Neural cell (in vitro differentiated cells): ENCODE results near the gene NCR3LG1. TPM values are rescaled to one million over a fixed set of nuclear protein-coding genes. Genes with fewer than 3 reads are reported as not detected.

Source experiments
- H2AFZ ChIP-seq: fragments of 200-600, 300-800 bp; sonication (generic), shearing (Covaris generic); 2 replicates; pipeline ENCODE4 v1.6.0; 2014; ENCODE audit warnings: low read depth, mild to moderate bottlenecking, antibody characterized with exemption, low read length, moderate library complexity
- H3F3A ChIP-seq: fragments of 200-600 bp; shearing (Covaris generic); 2 replicates; pipeline ENCODE4 v1.6.1; 2016; ENCODE audit warnings: mild to moderate bottlenecking, moderate library complexity, mixed read lengths, antibody characterized with exemption, low read length; ENCODE audit not compliant: insufficient read depth, poor library complexity, severe bottlenecking
- H3K27ac ChIP-seq: fragments of 200-600, 300-800 bp; sonication (generic), shearing (Covaris generic); 2 replicates; pipeline ENCODE4 v1.5.1; 2014; ENCODE audit warnings: mild to moderate bottlenecking, low read length, moderate library complexity
- H3K27me3 ChIP-seq: fragments of 300-800, 200-600 bp; sonication (generic), shearing (Covaris generic); 2 replicates; pipeline ENCODE4 v1.6.0; 2014; ENCODE audit warnings: mild to moderate bottlenecking, low read depth, low read length, moderate library complexity; ENCODE audit not compliant: insufficient read depth
- H3K36me3 ChIP-seq: fragments of 300-800, 200-600 bp; sonication (generic), shearing (Covaris generic); 2 replicates; pipeline ENCODE4 v1.5.1; 2014; ENCODE audit warnings: mild to moderate bottlenecking, antibody characterized with exemption, low read length, moderate library complexity; ENCODE audit not compliant: insufficient read depth
- H3K4me2 ChIP-seq: fragments of 300-800, 200-600 bp; sonication (generic), shearing (Covaris generic); 2 replicates; pipeline ENCODE4 v1.6.0; 2014; ENCODE audit warnings: mild to moderate bottlenecking, low read length
- H3K4me3 ChIP-seq: fragments of 300-800, 200-600 bp; sonication (generic), shearing (Covaris generic); 2 replicates; pipeline ENCODE4 v1.5.1; 2014; ENCODE audit warnings: mild to moderate bottlenecking, low read length, moderate library complexity
- H3K79me2 ChIP-seq: fragments of 200-600 bp; shearing (Covaris generic); replicated peaks from 2 replicates; pipeline ENCODE4 v1.6.0; 2014; ENCODE audit warnings: mild to moderate bottlenecking, low read length, moderate library complexity; ENCODE audit not compliant: insufficient read depth
- H3K9ac ChIP-seq: fragments of 300-800, 200-600 bp; sonication (generic), shearing (Covaris generic); 2 replicates; pipeline ENCODE4 v1.6.1; 2016; ENCODE audit warnings: mild to moderate bottlenecking, low read length, mixed read lengths
- H3K9me2 ChIP-seq: fragments of 200-600 bp; shearing (Covaris generic); 2 replicates; pipeline ENCODE4 v1.6.1; 2016; ENCODE audit warnings: mild to moderate bottlenecking, low read length, mixed read lengths; ENCODE audit not compliant: insufficient read depth
- H3K9me3 ChIP-seq: fragments of 200-600, 300-800 bp; sonication (generic), shearing (Covaris generic); 2 replicates; pipeline ENCODE4 v1.6.1; 2016; ENCODE audit warnings: mild to moderate bottlenecking, mixed run types, low read length, moderate library complexity, mixed read lengths
- H4K20me1 ChIP-seq: fragments of 200-600 bp; shearing (Covaris generic); 2 replicates; pipeline ENCODE4 v1.6.1; 2016; ENCODE audit warnings: mild to moderate bottlenecking, mixed run types; ENCODE audit not compliant: insufficient read depth
- EP300 ChIP-seq: fragments of 450-650 bp; conservative IDR thresholded peaks from 2 replicates; pipeline ENCODE4 v1.6.1; 2014; ENCODE audit warnings: antibody characterized with exemption, mild to moderate bottlenecking, moderate library complexity; ENCODE audit not compliant: poor library complexity, severe bottlenecking
- EZH2 ChIP-seq: fragments of 200-600, 300-800 bp; shearing (Covaris generic), sonication (generic); IDR thresholded peaks from 2 replicates; pipeline ENCODE4 v1.6.1; 2014; ENCODE audit warnings: antibody characterized with exemption, low read length, borderline replicate concordance, mild to moderate bottlenecking; ENCODE audit not compliant: insufficient read depth, poor library complexity, severe bottlenecking
- MXI1 ChIP-seq: fragments of 450-650 bp; conservative IDR thresholded peaks from 2 replicates; pipeline ENCODE4 v1.6.1; 2014; ENCODE audit warnings: antibody characterized with exemption, mild to moderate bottlenecking; ENCODE audit not compliant: poor library complexity, severe bottlenecking
- POLR2AphosphoS5 ChIP-seq: IDR thresholded peaks from 2 replicates; pipeline ENCODE4 v1.6.1; 2012
- RAD21 ChIP-seq: fragments of 450-650 bp; conservative IDR thresholded peaks from 2 replicates; pipeline ENCODE4 v1.6.1; 2014; ENCODE audit warnings: antibody characterized with exemption, mild to moderate bottlenecking, moderate library complexity
- REST ChIP-seq: IDR thresholded peaks from 2 replicates; pipeline ENCODE4 v1.6.1; 2012; ENCODE audit warnings: borderline replicate concordance
- SMC3 ChIP-seq: fragments of 450-650 bp; conservative IDR thresholded peaks from 2 replicates; pipeline ENCODE4 v1.6.1; 2014; ENCODE audit warnings: antibody characterized with exemption, mild to moderate bottlenecking, moderate library complexity; ENCODE audit not compliant: poor library complexity
- TAF1 ChIP-seq: IDR thresholded peaks from 2 replicates; pipeline ENCODE4 v1.6.1; 2012; ENCODE audit warnings: low read depth
- polyA plus RNA-seq: library from polyadenylated mRNA; depleted of rRNA; stranded (reverse); fragments of >200 nt; gene quantifications from 2 replicates; pipeline ENCODE4 v1.2.3, GENCODE V29; 2014
- TF ChIP-seq, protein P1 (sequence below): fragments of 450-650 bp; IDR thresholded peaks from 2 replicates; pipeline ENCODE4 v1.5.1; 2014; ENCODE audit warnings: antibody characterized with exemption, mild to moderate bottlenecking, moderate library complexity; ENCODE audit not compliant: poor library complexity, severe bottlenecking

Gene NCR3LG1
- polyA plus RNA-seq, 1 donor from 2014 or later = 3.1 TPM

- no peaks in the 10 kb centered on the region for H3K27me3 ChIP-seq
- no peak overlapping the region for H3K4me3 ChIP-seq
- TF ChIP-seq RAD21 (no peak), TAF1 (no peak), EZH2 (no peak), SMC3 (no peak), POLR2AphosphoS5 (no peak), REST (no peak), EP300 (no peak), MXI1 (no peak)
- TF ChIP-seq, protein P1, sequence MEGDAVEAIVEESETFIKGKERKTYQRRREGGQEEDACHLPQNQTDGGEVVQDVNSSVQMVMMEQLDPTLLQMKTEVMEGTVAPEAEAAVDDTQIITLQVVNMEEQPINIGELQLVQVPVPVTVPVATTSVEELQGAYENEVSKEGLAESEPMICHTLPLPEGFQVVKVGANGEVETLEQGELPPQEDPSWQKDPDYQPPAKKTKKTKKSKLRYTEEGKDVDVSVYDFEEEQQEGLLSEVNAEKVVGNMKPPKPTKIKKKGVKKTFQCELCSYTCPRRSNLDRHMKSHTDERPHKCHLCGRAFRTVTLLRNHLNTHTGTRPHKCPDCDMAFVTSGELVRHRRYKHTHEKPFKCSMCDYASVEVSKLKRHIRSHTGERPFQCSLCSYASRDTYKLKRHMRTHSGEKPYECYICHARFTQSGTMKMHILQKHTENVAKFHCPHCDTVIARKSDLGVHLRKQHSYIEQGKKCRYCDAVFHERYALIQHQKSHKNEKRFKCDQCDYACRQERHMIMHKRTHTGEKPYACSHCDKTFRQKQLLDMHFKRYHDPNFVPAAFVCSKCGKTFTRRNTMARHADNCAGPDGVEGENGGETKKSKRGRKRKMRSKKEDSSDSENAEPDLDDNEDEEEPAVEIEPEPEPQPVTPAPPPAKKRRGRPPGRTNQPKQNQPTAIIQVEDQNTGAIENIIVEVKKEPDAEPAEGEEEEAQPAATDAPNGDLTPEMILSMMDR = no peak
- no peaks in the 10 kb centered on the region for H4K20me1 ChIP-seq
- no peaks in the 10 kb centered on the region for H3K79me2 ChIP-seq
- no peak overlapping the region for H3K9ac ChIP-seq
- H3K9me2 ChIP-seq = no peaks in the 10 kb centered on the region
- H3F3A ChIP-seq = no peaks in the 10 kb centered on the region
- no peak overlapping the region for H3K4me2 ChIP-seq
- peaks cover 11% of the 10 kb centered on the region for H3K36me3 ChIP-seq
- H2AFZ ChIP-seq = no peak overlapping the region
- peaks cover 43% of the 10 kb centered on the region for H3K9me3 ChIP-seq
- no peak overlapping the region for H3K27ac ChIP-seq
Observed at GRCh38 chr11:17369094-17369493, 17.5 kb downstream of the NCR3LG1 start.

DNA sequence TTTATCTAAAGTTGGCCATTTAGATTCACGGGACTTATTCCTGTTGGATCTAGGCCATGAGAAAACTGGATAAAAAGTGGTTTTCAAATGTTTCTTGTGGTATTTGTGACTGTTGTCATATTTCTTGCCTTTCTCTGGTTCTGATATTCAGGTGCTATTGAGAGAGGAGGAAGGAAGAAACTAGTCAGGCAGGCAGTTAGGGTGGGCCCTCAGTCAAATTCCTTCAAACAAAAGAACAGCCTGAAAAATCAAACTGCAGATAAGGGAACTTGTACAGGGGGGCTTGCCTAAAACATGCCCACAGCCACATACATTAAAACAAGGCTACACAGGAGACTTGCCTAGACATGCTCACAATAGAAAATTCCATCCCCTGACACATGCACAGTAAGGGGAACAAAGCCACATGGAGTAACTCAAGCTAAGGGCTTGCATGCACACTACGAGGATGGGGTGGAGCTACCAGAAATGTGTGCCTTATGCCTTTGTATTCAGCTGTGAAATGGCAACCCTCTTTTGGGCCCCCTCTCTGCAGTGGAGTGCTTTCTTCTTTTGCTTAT lies 18.2 kb downstream of the NCR3LG1 start:
- Histone ChIP-seq H3K9me2 (no peaks in the 10 kb centered on the region), H3K4me3 (no peak overlapping the region), H3K27me3 (no peaks in the 10 kb centered on the region), H3F3A (no peaks in the 10 kb centered on the region), H3K9ac (no peak overlapping the region), H3K4me2 (no peak overlapping the region), H3K9me3 (peaks cover 43% of the 10 kb centered on the region), H3K79me2 (no peaks in the 10 kb centered on the region), H3K27ac (no peak overlapping the region), H2AFZ (no peak overlapping the region), H4K20me1 (no peaks in the 10 kb centered on the region), H3K36me3 (peaks cover 11% of the 10 kb centered on the region)
- TF ChIP-seq MXI1 = no peak
- no peak for TF ChIP-seq POLR2AphosphoS5
- TF ChIP-seq, protein P1 = no peak
- no peak for TF ChIP-seq TAF1
- TF ChIP-seq RAD21 = no peak
- no peak for TF ChIP-seq SMC3
